ENCODE results near the gene VSTM5. TPM values are rescaled to one million over a fixed set of nuclear protein-coding genes. Genes with fewer than 3 reads are reported as not detected.

The VSTM5 gene
- total RNA-seq, 1 experiment from 2014 or later: 0.35 TPM

DNA sequence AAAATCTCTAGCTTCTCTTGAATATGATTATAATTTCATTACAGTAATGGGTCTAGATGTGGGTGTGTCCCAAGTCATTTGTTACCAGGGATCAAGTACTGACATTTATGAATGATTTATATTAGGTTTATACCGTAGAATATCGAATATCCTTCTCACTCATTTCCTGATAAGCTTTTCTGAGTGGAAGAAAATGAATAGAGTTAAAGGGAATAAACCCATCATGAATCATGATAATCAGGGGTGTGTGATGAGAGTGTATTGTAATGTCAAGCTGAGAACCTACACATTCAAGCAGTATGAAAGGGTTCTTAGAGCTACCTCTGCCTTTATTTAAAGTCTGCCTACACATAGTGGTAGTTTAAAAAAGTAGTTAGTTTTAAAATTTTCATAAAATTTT lies 49.1 kb downstream of the VSTM5 start:
- Mint-ChIP-seq H3K36me3 (peaks cover 62% of the 10 kb centered on the region), H3K9me3 (no peaks in the 10 kb centered on the region), H3K4me1 (no peaks in the 10 kb centered on the region), H3K27ac (no peak overlapping the region), H3K4me3 (no peak overlapping the region), H3K27me3 (ENCODE audit: low read depth) (no peaks in the 10 kb centered on the region)
- DNase-seq (ENCODE audit: low spot score) (no peak), ATAC-seq (no peak)
- ChIA-PET POLR2A (no interaction called here), CTCF (no interaction called here)
- no peak for TF ChIP-seq CREM (CRISPR knock-in tag; IDR thresholded peaks at IDR 0.05)
- TF ChIP-seq MYBL2 (CRISPR knock-in tag; IDR thresholded peaks at IDR 0.05): no peak
- no peak for TF ChIP-seq GABPB1 (CRISPR knock-in tag; IDR thresholded peaks at IDR 0.05)
- TF ChIP-seq IRF2 (CRISPR knock-in tag; IDR thresholded peaks at IDR 0.05; ENCODE audit: borderline replicate concordance, low read depth): no peak
- TF ChIP-seq, protein P1, sequence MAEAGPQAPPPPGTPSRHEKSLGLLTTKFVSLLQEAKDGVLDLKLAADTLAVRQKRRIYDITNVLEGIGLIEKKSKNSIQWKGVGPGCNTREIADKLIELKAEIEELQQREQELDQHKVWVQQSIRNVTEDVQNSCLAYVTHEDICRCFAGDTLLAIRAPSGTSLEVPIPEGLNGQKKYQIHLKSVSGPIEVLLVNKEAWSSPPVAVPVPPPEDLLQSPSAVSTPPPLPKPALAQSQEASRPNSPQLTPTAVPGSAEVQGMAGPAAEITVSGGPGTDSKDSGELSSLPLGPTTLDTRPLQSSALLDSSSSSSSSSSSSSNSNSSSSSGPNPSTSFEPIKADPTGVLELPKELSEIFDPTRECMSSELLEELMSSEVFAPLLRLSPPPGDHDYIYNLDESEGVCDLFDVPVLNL (CRISPR knock-in tag; IDR thresholded peaks at IDR 0.05; ENCODE audit: borderline replicate concordance, low read depth): no peak
- TF ChIP-seq ETV6 (CRISPR knock-in tag; IDR thresholded peaks at IDR 0.05): no peak

DNA sequence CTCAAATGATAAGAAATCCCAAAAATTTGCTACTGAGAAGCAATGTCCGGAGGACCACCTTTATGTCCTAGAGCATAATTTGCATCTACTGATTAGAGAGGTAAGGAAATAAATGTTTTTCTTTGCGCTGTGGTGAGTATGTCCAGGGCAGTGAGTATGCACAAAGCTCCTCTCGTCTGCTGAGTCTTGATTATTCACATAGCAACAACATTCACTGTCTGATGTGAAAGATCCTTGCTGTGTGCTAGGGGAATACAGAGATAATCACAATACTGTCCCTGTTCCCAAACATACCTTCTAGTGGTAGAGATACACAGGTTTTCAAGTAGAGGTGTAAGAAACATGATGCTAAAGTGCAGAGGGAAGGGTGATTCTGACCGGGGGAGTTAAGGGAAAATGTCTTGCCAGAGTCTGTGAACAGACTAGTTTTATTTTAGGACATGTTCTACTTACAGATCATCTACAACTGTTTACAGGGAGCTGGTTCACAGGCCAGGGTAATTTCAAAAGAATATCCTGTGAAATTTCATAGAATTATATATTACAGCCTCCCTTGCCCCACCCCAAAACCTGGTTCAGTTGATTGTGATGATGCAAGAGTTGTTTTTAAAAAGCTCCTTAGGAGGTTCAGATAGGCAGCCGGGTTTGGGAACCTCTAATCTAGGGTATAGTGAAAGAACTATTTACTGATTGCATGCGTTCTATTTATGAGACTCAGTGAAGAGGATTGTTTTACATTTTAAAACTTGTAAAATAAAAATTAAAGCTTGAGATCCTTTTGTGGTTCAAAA lies 53.8 kb downstream of the VSTM5 start:
- Mint-ChIP-seq H3K4me1 (no peaks in the 10 kb centered on the region), H3K4me3 (no peak overlapping the region), H3K27ac (peak overlapping the region; percentile 63; the same call in 1 of the 2 replicates), H3K36me3 (peaks cover 69% of the 10 kb centered on the region), H3K9me3 (no peaks in the 10 kb centered on the region), H3K27me3 (ENCODE audit: low read depth) (no peaks in the 10 kb centered on the region)
- ChIA-PET CTCF (no interaction called here), POLR2A (no interaction called here)
- DNase-seq (ENCODE audit: low spot score): no peak
- TF ChIP-seq TEAD4 (CRISPR knock-in tag; IDR thresholded peaks at IDR 0.05) (no peak), SP1 (CRISPR knock-in tag; conservative IDR thresholded peaks at IDR 0.05) (no peak), ETV6 (CRISPR knock-in tag; IDR thresholded peaks at IDR 0.05) (no peak), MLX (CRISPR knock-in tag; IDR thresholded peaks at IDR 0.05) (no peak), CBFB (CRISPR knock-in tag; IDR thresholded peaks at IDR 0.05; ENCODE audit: low read depth) (no peak), NR2C2 (CRISPR knock-in tag; IDR thresholded peaks at IDR 0.05) (no peak), CREB1 (CRISPR knock-in tag; IDR thresholded peaks at IDR 0.05) (no peak), GRHL2 (CRISPR knock-in tag; IDR thresholded peaks at IDR 0.05; ENCODE audit: insufficient replicate concordance, severe bottlenecking) (no peak), TCF7 (CRISPR knock-in tag; IDR thresholded peaks at IDR 0.05; ENCODE audit: low read depth) (no peak), SOX15 (CRISPR knock-in tag; IDR thresholded peaks at IDR 0.05) (no peak), ATF1 (CRISPR knock-in tag; IDR thresholded peaks at IDR 0.05) (no peak), TEAD1 (CRISPR knock-in tag; IDR thresholded peaks at IDR 0.05) (no peak), ZNF396 (CRISPR knock-in tag; IDR thresholded peaks at IDR 0.05; ENCODE audit: borderline replicate concordance) (no peak), ZNF121 (CRISPR knock-in tag; IDR thresholded peaks at IDR 0.05) (no peak)
- TF ChIP-seq, protein P2, sequence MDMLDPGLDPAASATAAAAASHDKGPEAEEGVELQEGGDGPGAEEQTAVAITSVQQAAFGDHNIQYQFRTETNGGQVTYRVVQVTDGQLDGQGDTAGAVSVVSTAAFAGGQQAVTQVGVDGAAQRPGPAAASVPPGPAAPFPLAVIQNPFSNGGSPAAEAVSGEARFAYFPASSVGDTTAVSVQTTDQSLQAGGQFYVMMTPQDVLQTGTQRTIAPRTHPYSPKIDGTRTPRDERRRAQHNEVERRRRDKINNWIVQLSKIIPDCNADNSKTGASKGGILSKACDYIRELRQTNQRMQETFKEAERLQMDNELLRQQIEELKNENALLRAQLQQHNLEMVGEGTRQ (CRISPR knock-in tag; IDR thresholded peaks at IDR 0.05): no peak
- TF ChIP-seq, protein P3, sequence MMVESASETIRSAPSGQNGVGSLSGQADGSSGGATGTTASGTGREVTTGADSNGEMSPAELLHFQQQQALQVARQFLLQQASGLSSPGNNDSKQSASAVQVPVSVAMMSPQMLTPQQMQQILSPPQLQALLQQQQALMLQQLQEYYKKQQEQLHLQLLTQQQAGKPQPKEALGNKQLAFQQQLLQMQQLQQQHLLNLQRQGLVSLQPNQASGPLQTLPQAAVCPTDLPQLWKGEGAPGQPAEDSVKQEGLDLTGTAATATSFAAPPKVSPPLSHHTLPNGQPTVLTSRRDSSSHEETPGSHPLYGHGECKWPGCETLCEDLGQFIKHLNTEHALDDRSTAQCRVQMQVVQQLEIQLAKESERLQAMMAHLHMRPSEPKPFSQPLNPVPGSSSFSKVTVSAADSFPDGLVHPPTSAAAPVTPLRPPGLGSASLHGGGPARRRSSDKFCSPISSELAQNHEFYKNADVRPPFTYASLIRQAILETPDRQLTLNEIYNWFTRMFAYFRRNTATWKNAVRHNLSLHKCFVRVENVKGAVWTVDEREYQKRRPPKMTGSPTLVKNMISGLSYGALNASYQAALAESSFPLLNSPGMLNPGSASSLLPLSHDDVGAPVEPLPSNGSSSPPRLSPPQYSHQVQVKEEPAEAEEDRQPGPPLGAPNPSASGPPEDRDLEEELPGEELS (CRISPR knock-in tag; IDR thresholded peaks at IDR 0.05): no peak
- ATAC-seq: no peak

All from WTC11 (cell line).